GM18858 (cell line): ENCODE measurements around the gene PKD1.
"Not testable (repeated sequence)": the region's sequence is repeated elsewhere in the genome, so short reads cannot be mapped to it uniquely, and the experiment has no call there.

Experiments used
- ATAC-seq: cut with Tn5 transposase; IDR thresholded peaks from one replicate; pipeline ENCODE4 v1.9.1; 2021; ENCODE audit not compliant: unreplicated experiment

PKD1 gene

GRCh38 chr16:2152695-2153506, 17.2 kb upstream of the PKD1 start:
- ATAC-seq, result no peak

GRCh38 chr16:2151188-2152091, 15.7 kb upstream of the PKD1 start:
- no peak for ATAC-seq

GRCh38 chr16:2150418-2151187, 14.9 kb upstream of the PKD1 start:
- ATAC-seq, result no peak

GRCh38 chr16:2149630-2150417, 14.1 kb upstream of the PKD1 start:
- no peak for ATAC-seq

- ATAC-seq, result no peak
These were observed 13.3 kb upstream of the PKD1 start for GRCh38 chr16:2148714-2149629.

- ATAC-seq, result no peak
These were observed 12.4 kb upstream of the PKD1 start, which contains the start of gene RAB26 for GRCh38 chr16:2147981-2148671. Gene RAB26 (plus strand): TSS chr16:2148625. CDS start chr16:2148784, 159 bp downstream.

GRCh38 chr16:2147378-2147777, 11.7 kb upstream of the PKD1 start:
- no peak for ATAC-seq

GRCh38 chr16:2145843-2146242, 10.1 kb upstream of the PKD1 start:
- ATAC-seq, result no peak

GRCh38 chr16:2143878-2144485, 8.3 kb upstream of the PKD1 start:
- no peak for ATAC-seq

GRCh38 chr16:2142942-2143877, 7.5 kb upstream of the PKD1 start:
- no peak for ATAC-seq

- not testable (repeated sequence) for ATAC-seq
These were observed 627 bp downstream of the PKD1 start for GRCh38 chr16:2135071-2135470.

GRCh38 chr16:2133797-2134196, 1.9 kb downstream of the PKD1 start:
- ATAC-seq, result not testable (repeated sequence)

- not testable (repeated sequence) for ATAC-seq
These were observed 5.7 kb downstream of the PKD1 start for GRCh38 chr16:2129890-2130447.

GRCh38 chr16:2129251-2129650, 6.4 kb downstream of the PKD1 start:
- ATAC-seq, result not testable (repeated sequence)

GRCh38 chr16:2127630-2128280, 7.9 kb downstream of the PKD1 start:
- ATAC-seq, result not testable (repeated sequence)

- not testable (repeated sequence) for ATAC-seq
These were observed 8.7 kb downstream of the PKD1 start for GRCh38 chr16:2126928-2127556.
